Hematopoietic multipotent progenitor cell (in vitro differentiated cells): ENCODE data around the gene TLCD4. TPM values are rescaled to one million over a fixed set of nuclear protein-coding genes. Genes with fewer than 3 reads are reported as not detected.
"Not testable (repeated sequence)": the region's sequence is repeated elsewhere in the genome, so short reads cannot be mapped to it uniquely, and the experiment has no call there.

Experiments
- DNase-seq, 3 donors: peaks; one replicate each; pipeline ENCODE4 v3.0.0-alpha.2; 2011 to 2015; ENCODE audit warnings: low read depth in 2 of 3, low spot score in 2 of 3
- small RNA-seq: library from RNA; depleted of rRNA; stranded (forward); fragments of <200 nt; gene quantifications from one replicate; pipeline ENCODE3, GENCODE V24; 2012
- total RNA-seq: library from RNA; depleted of rRNA; stranded (reverse); fragments of >200 nt; gene quantifications from one replicate; pipeline ENCODE4 v1.2.3, GENCODE V29; 2012

The TLCD4 gene
- total RNA-seq, 1 donor, result under 0.01 TPM

GRCh38 chr1:95140791-95141190 is 23.6 kb downstream of the TLCD4 start:
- DNase-seq, result no peak

DNA sequence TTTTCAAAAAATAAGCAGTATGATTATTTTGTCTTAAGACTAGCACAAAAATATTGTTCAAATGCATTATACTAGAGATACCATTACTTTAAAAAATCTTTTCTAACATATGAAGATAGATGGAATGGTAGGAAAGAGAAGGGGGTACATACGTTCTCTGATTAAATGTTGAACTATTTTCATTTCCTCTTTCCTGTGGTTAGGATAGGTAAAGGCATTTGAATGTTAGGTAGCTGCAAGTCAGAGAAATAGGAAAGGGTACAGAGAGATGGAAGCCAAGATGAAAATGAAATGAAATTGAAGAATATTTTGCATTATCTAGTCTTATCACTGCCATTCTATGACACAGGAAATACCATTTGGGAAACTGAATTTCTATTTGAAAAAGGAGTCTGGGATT is 28.3 kb downstream of the TLCD4 start:
- DNase-seq, result no peak

DNA sequence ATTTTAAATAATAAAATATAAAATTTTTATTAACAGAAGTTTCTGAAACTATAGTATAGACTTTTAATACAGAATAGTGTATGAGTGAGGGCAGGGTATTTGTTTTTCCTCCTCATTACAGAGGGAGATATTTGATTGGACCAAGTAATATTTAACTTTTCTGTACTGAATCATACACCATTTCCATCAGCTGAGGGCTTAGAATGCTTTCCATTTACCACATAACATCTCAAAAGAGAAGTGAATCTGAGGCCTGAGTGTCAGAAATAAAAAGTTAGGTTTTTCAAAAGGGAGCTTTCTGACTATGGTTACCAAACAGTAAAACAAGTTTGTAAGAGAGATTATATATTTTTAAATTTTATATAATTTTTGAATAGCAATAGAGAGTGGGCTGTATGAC is 29.5 kb downstream of the TLCD4 start:
- DNase-seq, result no peak

DNA sequence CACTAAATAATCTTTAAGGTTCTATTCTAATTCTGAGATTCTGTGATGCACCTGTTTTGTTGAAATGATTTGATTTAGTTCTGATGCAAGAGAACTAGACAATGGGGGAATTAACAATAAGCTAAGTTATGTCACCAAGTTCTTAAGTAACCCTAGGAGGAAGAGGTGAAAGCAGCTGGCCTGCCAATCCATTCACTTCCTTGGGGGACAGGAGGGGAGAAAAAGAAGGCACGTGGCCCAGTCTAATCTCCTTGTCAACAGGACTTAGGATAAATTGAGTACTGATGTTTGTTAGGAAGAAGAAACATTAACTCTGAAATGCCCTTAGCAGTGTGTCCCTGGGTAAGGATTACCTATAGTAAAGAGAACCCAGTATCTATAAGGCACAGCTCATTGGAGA is 36.9 kb downstream of the TLCD4 start:
- no peak for DNase-seq

DNA sequence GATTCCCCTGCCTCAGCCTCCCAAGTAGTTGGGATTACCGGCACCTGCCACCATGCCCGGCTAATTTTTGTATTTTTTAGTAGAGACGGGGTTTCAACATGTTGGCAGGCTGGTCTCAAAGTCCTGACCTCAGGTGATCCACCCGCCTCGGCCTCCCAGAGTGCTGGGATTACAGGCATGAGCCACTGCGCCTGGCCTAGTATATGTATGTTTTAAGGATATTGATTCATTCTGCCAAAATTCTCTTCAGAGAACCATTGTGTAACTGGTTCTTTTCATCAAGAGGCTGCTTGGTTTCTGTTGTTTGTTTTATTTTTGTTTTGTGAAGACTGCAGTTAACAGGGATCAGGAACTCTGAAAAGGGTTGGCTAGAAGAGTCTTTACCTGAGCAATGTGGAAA is 48.4 kb downstream of the TLCD4 start:
- not testable (repeated sequence) for DNase-seq

Small RNA genes within 50 kb of the gene (small RNA-seq; reads per million reads assigned to genes)
- not detected for gene RF00019

Other genes starting within 250 kb of the TLCD4 start
- 6.2 TPM for gene CNN3, start 190.2 kb upstream of the TLCD4 start, total RNA-seq
- gene ALG14, start 44.4 kb upstream of the TLCD4 start, total RNA-seq, result 0.54 TPM
- gene RWDD3, start 116.9 kb downstream of the TLCD4 start, total RNA-seq, result 7.3 TPM